WTC11 (cell line): ENCODE measurements around the gene OGFR. TPM values are rescaled to one million over a fixed set of nuclear protein-coding genes. Genes with fewer than 3 reads are reported as not detected.

ENCODE experiments used
- ATAC-seq: fragments of 200-7000 bp; cut with Tn5 transposase; 2 replicates; pipeline ENCODE4 v1.10.0; 2021; ENCODE audit warnings: mild to moderate bottlenecking, moderate library complexity
- CTCF ChIA-PET: fragments of 300-600 bp; sonication (Branson Sonifier 250); formaldehyde crosslinking; loops from one replicate; lab custom pipeline; 2021; ENCODE audit warnings: antibody characterized with exemption; lab: Charles Lee
- POLR2A ChIA-PET: fragments of 350-600 bp; sonication (Branson Sonifier 250); formaldehyde crosslinking; loops from one replicate; lab custom pipeline; 2021; ENCODE audit warnings: antibody characterized with exemption; lab: Charles Lee
- DNase-seq: peaks from one replicate; pipeline ENCODE4 v3.0.0; 2021; ENCODE audit warnings: low spot score
- H3K27ac Mint-ChIP-seq: 2 replicates; pipeline ENCODE4 v1.8.0; 2021; ENCODE audit warnings: mixed read lengths
- H3K27me3 Mint-ChIP-seq: 2 replicates; pipeline ENCODE4 v1.8.0; 2021; ENCODE audit warnings: low read depth, mild to moderate bottlenecking, moderate library complexity, mixed read lengths
- H3K36me3 Mint-ChIP-seq: 2 replicates; pipeline ENCODE4 v1.8.0; 2021; ENCODE audit warnings: mixed read lengths
- H3K4me1 Mint-ChIP-seq: 2 replicates; pipeline ENCODE4 v1.8.0; 2022; ENCODE audit warnings: mixed read lengths
- H3K4me3 Mint-ChIP-seq: 2 replicates; pipeline ENCODE4 v1.8.0; 2021; ENCODE audit warnings: mild to moderate bottlenecking, moderate library complexity, mixed read lengths
- H3K9me3 Mint-ChIP-seq: 2 replicates; pipeline ENCODE4 v1.8.0; 2021; ENCODE audit warnings: mixed read lengths
- ATF2 ChIP-seq: sonication (generic); formaldehyde crosslinking; IDR thresholded peaks from 2 replicates; pipeline ENCODE4 v1.8.1; 2022; ENCODE audit warnings: low read depth, missing genetic modification reagents, borderline replicate concordance
- ATF3 ChIP-seq: sonication (generic); formaldehyde crosslinking; conservative IDR thresholded peaks from 2 replicates; pipeline ENCODE4 v1.8.1; 2022; ENCODE audit warnings: mild to moderate bottlenecking, missing genetic modification reagents
- CBFB ChIP-seq: sonication (generic); formaldehyde crosslinking; IDR thresholded peaks from 2 replicates; pipeline ENCODE4 v1.8.1; 2022; ENCODE audit warnings: mild to moderate bottlenecking, low read depth, missing genetic modification reagents
- E2F4 ChIP-seq: sonication (generic); formaldehyde crosslinking; IDR thresholded peaks from 2 replicates; pipeline ENCODE4 v1.8.1; 2022; ENCODE audit warnings: low read depth, mild to moderate bottlenecking, moderate library complexity, missing genetic modification reagents, borderline replicate concordance
- EMX1 ChIP-seq: fragments of 250-450 bp; sonication (Bioruptor Pico); IDR thresholded peaks from 2 replicates; pipeline ENCODE4 v1.8.0; 2021; ENCODE audit warnings: mild to moderate bottlenecking
- FOXP1 ChIP-seq: sonication (generic); formaldehyde crosslinking; IDR thresholded peaks from 2 replicates; pipeline ENCODE4 v1.8.0; 2022; ENCODE audit warnings: missing genetic modification reagents, mild to moderate bottlenecking, moderate library complexity, borderline replicate concordance
- GABPB1 ChIP-seq: sonication (generic); formaldehyde crosslinking; IDR thresholded peaks from 2 replicates; pipeline ENCODE4 v1.8.1; 2023; ENCODE audit warnings: mild to moderate bottlenecking, missing genetic modification reagents
- GRHL2 ChIP-seq: fragments of 250-450 bp; sonication (Bioruptor Pico); IDR thresholded peaks from 2 replicates; pipeline ENCODE4 v1.8.0; 2022; ENCODE audit warnings: mild to moderate bottlenecking, moderate library complexity; ENCODE audit not compliant: insufficient replicate concordance, severe bottlenecking
- JAZF1 ChIP-seq: fragments of 250-450 bp; sonication (Bioruptor Pico); IDR thresholded peaks from 2 replicates; pipeline ENCODE4 v1.9.0; 2021; ENCODE audit warnings: moderate library complexity, mild to moderate bottlenecking, inconsistent platforms
- JUN ChIP-seq: sonication (generic); formaldehyde crosslinking; IDR thresholded peaks from 2 replicates; pipeline ENCODE4 v1.8.0; 2023; ENCODE audit warnings: mild to moderate bottlenecking, missing genetic modification reagents
- NR3C1 ChIP-seq: sonication (generic); formaldehyde crosslinking; conservative IDR thresholded peaks from 2 replicates; pipeline ENCODE4 v1.8.1; 2023; ENCODE audit warnings: low read depth, mild to moderate bottlenecking, missing genetic modification reagents
- PREB ChIP-seq: sonication (generic); formaldehyde crosslinking; IDR thresholded peaks from 2 replicates; pipeline ENCODE4 v1.8.1; 2022; ENCODE audit warnings: mild to moderate bottlenecking, missing genetic modification reagents, moderate library complexity, borderline replicate concordance
- RELA ChIP-seq: sonication (generic); formaldehyde crosslinking; IDR thresholded peaks from 2 replicates; pipeline ENCODE4 v1.8.1; 2022; ENCODE audit warnings: missing genetic modification reagents, mild to moderate bottlenecking, borderline replicate concordance
- TP53 ChIP-seq: sonication (generic); formaldehyde crosslinking; IDR thresholded peaks from 2 replicates; pipeline ENCODE4 v1.8.1; 2023; ENCODE audit warnings: mild to moderate bottlenecking, missing genetic modification reagents
- USF1 ChIP-seq: sonication (generic); formaldehyde crosslinking; IDR thresholded peaks from 2 replicates; pipeline ENCODE4 v1.8.0; 2022; ENCODE audit warnings: mild to moderate bottlenecking, missing genetic modification reagents
- USF2 ChIP-seq: sonication (generic); formaldehyde crosslinking; IDR thresholded peaks from 2 replicates; pipeline ENCODE4 v1.8.1; 2023; ENCODE audit warnings: mild to moderate bottlenecking, missing genetic modification reagents, moderate library complexity
- ZBTB43 ChIP-seq: sonication (generic); formaldehyde crosslinking; IDR thresholded peaks from 2 replicates; pipeline ENCODE4 v1.8.1; 2023; ENCODE audit warnings: mild to moderate bottlenecking, missing genetic modification reagents
- ZNF263 ChIP-seq: sonication (generic); formaldehyde crosslinking; IDR thresholded peaks from 2 replicates; pipeline ENCODE4 v1.8.1; 2022; ENCODE audit warnings: low read depth, mild to moderate bottlenecking, moderate library complexity, missing genetic modification reagents
- ZNF396 ChIP-seq: fragments of 250-450 bp; sonication (Bioruptor Pico); IDR thresholded peaks from 2 replicates; pipeline ENCODE4 v1.8.0; 2021; ENCODE audit warnings: mild to moderate bottlenecking, moderate library complexity, borderline replicate concordance
- ZNF416 ChIP-seq: fragments of 250-450 bp; sonication (Bioruptor Pico); IDR thresholded peaks from 2 replicates; pipeline ENCODE4 v1.9.0; 2021; ENCODE audit warnings: mild to moderate bottlenecking, inconsistent platforms
- ZSCAN18 ChIP-seq: fragments of 250-450 bp; sonication (Bioruptor Pico); IDR thresholded peaks from 2 replicates; pipeline ENCODE4 v2.1.2; 2022; ENCODE audit warnings: mild to moderate bottlenecking, moderate library complexity
- total RNA-seq: library from RNA; stranded (reverse); gene quantifications from 3 replicates; pipeline ENCODE4 v1.2.3, GENCODE V29; 2021

The OGFR gene
- total RNA-seq, 1 experiment from 2014 or later = 43.3 TPM

GRCh38 chr20:62760856-62761758 is 43.5 kb upstream of the OGFR start (continued):
- no peak for TF ChIP-seq ZBTB43 (CRISPR knock-in tag)

GRCh38 chr20:62761759-62762131 is 42.9 kb upstream of the OGFR start:
- DNase-seq (no peak), ATAC-seq (no peak)
- Mint-ChIP-seq H3K27ac (no peak overlapping the region), H3K9me3 (no peaks in the 10 kb centered on the region), H3K27me3 (peaks cover 5% of the 10 kb centered on the region), H3K4me3 (no peak overlapping the region), H3K4me1 (no peaks in the 10 kb centered on the region; the same call in 1 of the 2 replicates), H3K36me3 (no peaks in the 10 kb centered on the region)
- TF ChIP-seq EMX1 (CRISPR knock-in tag) (no peak), ZSCAN18 (CRISPR knock-in tag) (no peak), JAZF1 (CRISPR knock-in tag) (no peak), ZNF263 (no peak), RELA (CRISPR knock-in tag) (no peak), JUN (CRISPR knock-in tag) (no peak), FOXP1 (no peak), ZNF416 (CRISPR knock-in tag) (no peak), ATF2 (no peak), GRHL2 (CRISPR knock-in tag) (no peak), ZNF396 (CRISPR knock-in tag) (no peak), USF1 (CRISPR knock-in tag) (no peak), CBFB (no peak), TP53 (CRISPR knock-in tag) (no peak), E2F4 (no peak), USF2 (CRISPR knock-in tag) (no peak), PREB (CRISPR knock-in tag) (no peak), GABPB1 (CRISPR knock-in tag) (no peak), NR3C1 (no peak), ATF3 (CRISPR knock-in tag) (no peak)
- ChIA-PET CTCF (interaction anchor here (0.8 to 1.2 kb wide), 2 partner anchors 17 to 30 kb away, joined by 4 to 5 read pairs; no protein-coding TSS in a partner anchor), POLR2A (no interaction called here)
